ENCODE results near the gene LMX1B. TPM values are rescaled to one million over a fixed set of nuclear protein-coding genes. Genes with fewer than 3 reads are reported as not detected.

LMX1B gene
- polyA plus RNA-seq, 4 donors: 17.6 to 22.9 (median 19.5) TPM

GRCh38 chr9:126604059-126605055 lies 9.4 kb upstream of the LMX1B start:
- no peak for DNase-seq (ENCODE audit: low read depth in 4 of 4, low spot score in 3 of 4)

GRCh38 chr9:126605792-126606482 lies 7.8 kb upstream of the LMX1B start:
- no peak for DNase-seq (ENCODE audit: low read depth in 4 of 4, low spot score in 3 of 4)

- DNase-seq (ENCODE audit: low read depth in 4 of 4, low spot score in 3 of 4): no peak
Observed at GRCh38 chr9:126606483-126606870, 7.3 kb upstream of the LMX1B start.

- DNase-seq (ENCODE audit: low read depth in 4 of 4, low spot score in 3 of 4): no peak
Observed at GRCh38 chr9:126607086-126607485, 6.6 kb upstream of the LMX1B start.

- no peak for DNase-seq (ENCODE audit: low read depth in 4 of 4, low spot score in 3 of 4)
Observed at GRCh38 chr9:126607731-126608130, 6.0 kb upstream of the LMX1B start.

GRCh38 chr9:126608551-126608950 lies 5.2 kb upstream of the LMX1B start:
- DNase-seq (ENCODE audit: low read depth in 4 of 4, low spot score in 3 of 4): no peak

- no peak for DNase-seq (ENCODE audit: low read depth in 4 of 4, low spot score in 3 of 4)
Observed at GRCh38 chr9:126609191-126609590, 4.5 kb upstream of the LMX1B start.

- no peak for DNase-seq (ENCODE audit: low read depth in 4 of 4, low spot score in 3 of 4)
Observed at GRCh38 chr9:126609711-126610388, 3.9 kb upstream of the LMX1B start.

GRCh38 chr9:126611193-126611591 lies 2.5 kb upstream of the LMX1B start:
- no peak for DNase-seq (ENCODE audit: low read depth in 4 of 4, low spot score in 3 of 4)

GRCh38 chr9:126611592-126612325 lies 2.0 kb upstream of the LMX1B start:
- no peak for DNase-seq (ENCODE audit: low read depth in 4 of 4, low spot score in 3 of 4)

- DNase-seq (ENCODE audit: low read depth in 4 of 4, low spot score in 3 of 4): no peak
Observed at GRCh38 chr9:126612326-126612812, 1.4 kb upstream of the LMX1B start.

GRCh38 chr9:126612813-126613641 lies 701 bp upstream of the LMX1B start:
- DNase-seq (ENCODE audit: low read depth in 4 of 4, low spot score in 3 of 4): no peak

- no peak for DNase-seq (ENCODE audit: low read depth in 4 of 4, low spot score in 3 of 4)
Observed at GRCh38 chr9:126614088-126614454, 343 bp downstream of the LMX1B start.

GRCh38 chr9:126614455-126615244 lies 922 bp downstream of the LMX1B start:
- no peak for DNase-seq (ENCODE audit: low read depth in 4 of 4, low spot score in 3 of 4)

GRCh38 chr9:126615245-126615790 lies 1.6 kb downstream of the LMX1B start:
- DNase-seq (ENCODE audit: low read depth in 4 of 4, low spot score in 3 of 4): no peak

GRCh38 chr9:126615791-126616447 lies 2.2 kb downstream of the LMX1B start:
- DNase-seq (ENCODE audit: low read depth in 4 of 4, low spot score in 3 of 4): no peak

- no peak for DNase-seq (ENCODE audit: low read depth in 4 of 4, low spot score in 3 of 4)
Observed at GRCh38 chr9:126616521-126616976, 2.8 kb downstream of the LMX1B start.

All from right renal pelvis (tissue), 4 donors.